ENCODE data around the gene TRNT1.

- TF ChIP-seq CTCF (IDR thresholded peaks at IDR 0.05; ENCODE audit: low read depth, low read length, poor library complexity, severe bottlenecking) (no peak), EZH2phosphoT487 (IDR thresholded peaks at IDR 0.05; ENCODE audit: borderline replicate concordance, low read length) (no peak)
These were observed 19.1 kb downstream of the TRNT1 start for GRCh38 chr3:3145831-3146230.
